ENCODE results near the gene WWOX. TPM values are rescaled to one million over a fixed set of nuclear protein-coding genes. Genes with fewer than 3 reads are reported as not detected.

WWOX gene
- total and polyA plus RNA-seq, 2 donors (not counting 1 experiment from before 2014, with no cell fraction given) = 10.5 to 42.3 TPM

- Histone ChIP-seq H3K27ac (ENCODE audit: low read length in 2 of 2) (no peak overlapping the region), H2AFZ (ENCODE audit: insufficient read depth, low read depth, low read length, poor library complexity, severe bottlenecking) (no peak overlapping the region), H4K20me1 (ENCODE audit: control insufficient read depth, insufficient read depth, low read length, poor library complexity, severe bottlenecking) (no peaks in the 10 kb centered on the region), H3K4me2 (replicated peaks; ENCODE audit: low read depth, low read length, poor library complexity, severe bottlenecking) (no peak overlapping the region), H3K36me3 (replicated peaks in 1 of 2; ENCODE audit: control extremely low read depth in 1 of 2, control insufficient read depth in 1 of 2, extremely low read depth in 1 of 2, insufficient read depth in 2 of 2, low read length in 1 of 2) (no peaks in the 10 kb centered on the region), H3K27me3 (replicated peaks in 1 of 4; ENCODE audit: control extremely low read depth in 1 of 4, control insufficient read depth in 3 of 4, insufficient read depth in 4 of 4, low read length in 3 of 4) (no peaks in the 10 kb centered on the region), H3K9ac (ENCODE audit: low read length) (no peak overlapping the region), H3K4me3 (ENCODE audit: control extremely low read depth in 1 of 5, extremely low read depth in 1 of 5, insufficient read depth in 1 of 5, low read depth in 2 of 5, low read length in 4 of 5) (no peak overlapping the region), H3K79me2 (ENCODE audit: control insufficient read depth, insufficient read depth, low read length) (no peaks in the 10 kb centered on the region), H3K4me1 (ENCODE audit: control insufficient read depth in 2 of 2, insufficient read depth in 2 of 2, low read length in 2 of 2) (no peaks in the 10 kb centered on the region), H3K9me3 (ENCODE audit: control extremely low read depth in 1 of 3, control insufficient read depth in 2 of 3, insufficient read depth in 1 of 3, low read length in 2 of 3) (no peaks in the 10 kb centered on the region)
- TF ChIP-seq EZH2 (IDR thresholded peaks at IDR 0.05; ENCODE audit: borderline replicate concordance, insufficient read depth, low read depth, low read length, poor library complexity, severe bottlenecking) = no peak
- TF ChIP-seq CTCF (IDR thresholded peaks at IDR 0.05) = no peak
- H3K27me3 Mint-ChIP-seq = no peaks in the 10 kb centered on the region
- DNase-seq (no peak), ATAC-seq (ENCODE audit: low read depth) (no peak)
- WGBS (ENCODE audit: insufficient coverage) = 100% methylated on average over 4 of the region's 6 CpGs
- no peak overlapping the region for H3K4me3 Mint-ChIP-seq
- no peak overlapping the region for H3K27ac Mint-ChIP-seq
- no peaks in the 10 kb centered on the region for H3K9me3 Mint-ChIP-seq (ENCODE audit: insufficient read depth)
- POLR2A ChIA-PET = no interaction called here
- CTCF ChIA-PET = no interaction called here
- intact Hi-C loops (cut with micrococcal nuclease) = no loop called here
- H3K4me1 Mint-ChIP-seq = no peaks in the 10 kb centered on the region
These were observed 186.0 kb downstream of the WWOX start for GRCh38 chr16:78285437-78285922.

DNA sequence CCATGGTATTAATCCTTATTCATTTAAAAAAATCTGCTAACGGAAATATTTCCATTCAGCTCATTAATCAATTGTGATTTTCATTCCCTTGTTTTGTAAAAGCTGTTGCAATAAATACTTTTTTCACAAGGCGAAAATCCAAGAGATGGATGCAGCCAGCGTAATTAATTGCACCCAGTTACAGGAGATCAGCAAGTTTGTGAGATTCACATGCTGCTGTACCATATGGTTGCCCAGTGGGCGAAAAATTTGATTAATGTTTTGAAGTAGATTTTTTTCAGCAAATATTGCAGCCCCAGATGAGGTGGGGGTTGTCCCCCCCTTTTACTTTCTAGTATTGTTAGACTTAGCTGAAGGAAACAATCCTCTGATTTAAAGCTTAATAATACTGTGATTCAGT, 186.6 kb downstream of the WWOX start:
- H3K27ac ChIP-seq (ENCODE audit: low read length in 2 of 2) = no peak overlapping the region
- ATAC-seq (ENCODE audit: low read depth) (no peak), DNase-seq (no peak)
- H3K36me3 ChIP-seq (replicated peaks in 1 of 2; ENCODE audit: control extremely low read depth in 1 of 2, control insufficient read depth in 1 of 2, extremely low read depth in 1 of 2, insufficient read depth in 2 of 2, low read length in 1 of 2) = no peaks in the 10 kb centered on the region
- CTCF ChIA-PET = no interaction called here
- no peaks in the 10 kb centered on the region for H3K9me3 ChIP-seq (ENCODE audit: control extremely low read depth in 1 of 3, control insufficient read depth in 2 of 3, insufficient read depth in 1 of 3, low read length in 2 of 3)
- H3K4me2 ChIP-seq (replicated peaks; ENCODE audit: low read depth, low read length, poor library complexity, severe bottlenecking) = no peak overlapping the region
- no peaks in the 10 kb centered on the region for H3K79me2 ChIP-seq (ENCODE audit: control insufficient read depth, insufficient read depth, low read length)
- H3K4me1 ChIP-seq (ENCODE audit: control insufficient read depth in 2 of 2, insufficient read depth in 2 of 2, low read length in 2 of 2) = no peaks in the 10 kb centered on the region
- TF ChIP-seq CTCF (IDR thresholded peaks at IDR 0.05) = no peak
- no peak for TF ChIP-seq EZH2 (IDR thresholded peaks at IDR 0.05; ENCODE audit: borderline replicate concordance, insufficient read depth, low read depth, low read length, poor library complexity, severe bottlenecking)
- H3K9ac ChIP-seq (ENCODE audit: low read length) = no peak overlapping the region
- H3K4me3 Mint-ChIP-seq = no peak overlapping the region
- no peak overlapping the region for H3K27ac Mint-ChIP-seq
- H3K27me3 ChIP-seq (replicated peaks in 1 of 4; ENCODE audit: control extremely low read depth in 1 of 4, control insufficient read depth in 3 of 4, insufficient read depth in 4 of 4, low read length in 3 of 4) = no peaks in the 10 kb centered on the region
- H3K4me3 ChIP-seq (ENCODE audit: control extremely low read depth in 1 of 5, extremely low read depth in 1 of 5, insufficient read depth in 1 of 5, low read depth in 2 of 5, low read length in 4 of 5) = no peak overlapping the region
- no peaks in the 10 kb centered on the region for H3K27me3 Mint-ChIP-seq
- H2AFZ ChIP-seq (ENCODE audit: insufficient read depth, low read depth, low read length, poor library complexity, severe bottlenecking) = no peak overlapping the region
- H4K20me1 ChIP-seq (ENCODE audit: control insufficient read depth, insufficient read depth, low read length, poor library complexity, severe bottlenecking) = no peaks in the 10 kb centered on the region
- no peaks in the 10 kb centered on the region for H3K4me1 Mint-ChIP-seq
- intact Hi-C loops (cut with micrococcal nuclease) = no loop called here
- H3K9me3 Mint-ChIP-seq (ENCODE audit: insufficient read depth) = no peaks in the 10 kb centered on the region
- no CpG with 5 or more reads among the region's 4 CpGs for WGBS (ENCODE audit: insufficient coverage)
- POLR2A ChIA-PET = no interaction called here
